Measurements from ENCODE around the gene ZNF189. TPM values are rescaled to one million over a fixed set of nuclear protein-coding genes. Genes with fewer than 3 reads are reported as not detected.

The ZNF189 gene
- total RNA-seq, 1 donor from 2014 or later, result 17.5 TPM

GRCh38 chr9:101418518-101419430 is 20.1 kb downstream of the ZNF189 start:
- DNase-seq (ENCODE audit: low read depth in 2 of 2), result no peak

GRCh38 chr9:101419863-101420262 is 21.2 kb downstream of the ZNF189 start:
- no peak for DNase-seq (ENCODE audit: low read depth in 2 of 2)

- no peak for DNase-seq (ENCODE audit: low read depth in 2 of 2)
These were observed 23.0 kb downstream of the ZNF189 start for GRCh38 chr9:101421653-101422065.

GRCh38 chr9:101427358-101427757 is 28.7 kb downstream of the ZNF189 start:
- no peak for DNase-seq (ENCODE audit: low read depth in 2 of 2)

- DNase-seq (ENCODE audit: low read depth in 2 of 2), result no peak
These were observed 29.5 kb downstream of the ZNF189 start for GRCh38 chr9:101427957-101428655.

GRCh38 chr9:101428909-101429308 is 30.3 kb downstream of the ZNF189 start:
- DNase-seq (ENCODE audit: low read depth in 2 of 2), result no peak

GRCh38 chr9:101429736-101430135 is 31.1 kb downstream of the ZNF189 start:
- no peak for DNase-seq (ENCODE audit: low read depth in 2 of 2)

GRCh38 chr9:101432171-101432570 is 33.5 kb downstream of the ZNF189 start:
- DNase-seq (ENCODE audit: low read depth in 2 of 2), result no peak

- no peak for DNase-seq (ENCODE audit: low read depth in 2 of 2)
These were observed 34.1 kb downstream of the ZNF189 start for GRCh38 chr9:101432740-101433139.

- DNase-seq (ENCODE audit: low read depth in 2 of 2), result no peak
These were observed 34.6 kb downstream of the ZNF189 start for GRCh38 chr9:101433229-101433628.

- DNase-seq (ENCODE audit: low read depth in 2 of 2), result no peak
These were observed 36.3 kb downstream of the ZNF189 start for GRCh38 chr9:101434998-101435397.

GRCh38 chr9:101435601-101436079 is 37.0 kb downstream of the ZNF189 start, which contains the start of gene ALDOB:
Gene ALDOB (minus strand): TSS chr9:101435774. CDS start chr9:101430887, 4,887 bp downstream.
- DNase-seq (ENCODE audit: low read depth in 2 of 2), result no peak

GRCh38 chr9:101437806-101438232 is 39.2 kb downstream of the ZNF189 start:
- DNase-seq (ENCODE audit: low read depth in 2 of 2), result no peak

GRCh38 chr9:101438523-101438922 is 39.9 kb downstream of the ZNF189 start:
- no peak for DNase-seq (ENCODE audit: low read depth in 2 of 2)

- DNase-seq (ENCODE audit: low read depth in 2 of 2), result no peak
These were observed 42.1 kb downstream of the ZNF189 start for GRCh38 chr9:101440714-101441230.

GRCh38 chr9:101442318-101442717 is 43.7 kb downstream of the ZNF189 start:
- no peak for DNase-seq (ENCODE audit: low read depth in 2 of 2)

GRCh38 chr9:101442736-101443135 is 44.1 kb downstream of the ZNF189 start:
- DNase-seq (ENCODE audit: low read depth in 2 of 2), result no peak

- DNase-seq (ENCODE audit: low read depth in 2 of 2), result no peak
These were observed 44.7 kb downstream of the ZNF189 start for GRCh38 chr9:101443364-101443771.

GRCh38 chr9:101445353-101446029 is 46.8 kb downstream of the ZNF189 start:
- no peak for DNase-seq (ENCODE audit: low read depth in 2 of 2)

- DNase-seq (ENCODE audit: low read depth in 2 of 2), result no peak
These were observed 48.1 kb downstream of the ZNF189 start for GRCh38 chr9:101446732-101447131.

- DNase-seq (ENCODE audit: low read depth in 2 of 2), result no peak
These were observed 50.0 kb downstream of the ZNF189 start for GRCh38 chr9:101448680-101449070.
